ENCODE results near the gene RAP2A.

The RAP2A gene

GRCh38 chr13:97495678-97496077 is 61.7 kb downstream of the RAP2A start:
- DNase-seq (ENCODE audit: low read depth in 2 of 2) = no peak

- no peak for DNase-seq (ENCODE audit: low read depth in 2 of 2)
Observed at GRCh38 chr13:97496511-97496910, 62.5 kb downstream of the RAP2A start.

DNA sequence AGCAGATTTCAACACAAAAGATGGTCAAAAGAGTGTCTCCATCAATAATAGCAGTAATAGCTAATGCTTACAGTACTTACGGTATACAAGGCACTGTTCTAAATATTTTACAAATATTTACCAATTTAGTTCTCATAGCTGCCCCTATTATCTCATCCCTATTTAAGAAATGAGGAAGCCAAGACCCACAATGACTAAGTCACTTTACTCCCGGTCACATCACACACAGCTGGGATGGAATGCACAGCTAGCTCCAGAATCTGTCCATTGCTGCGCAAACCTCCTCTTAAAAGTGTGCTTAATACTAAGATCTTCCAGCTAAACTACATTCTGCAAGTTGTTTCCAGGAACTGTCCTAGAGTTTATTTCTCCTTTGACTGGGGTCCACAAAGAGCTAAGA is 63.4 kb downstream of the RAP2A start:
- DNase-seq (ENCODE audit: low read depth in 2 of 2) = no peak

DNA sequence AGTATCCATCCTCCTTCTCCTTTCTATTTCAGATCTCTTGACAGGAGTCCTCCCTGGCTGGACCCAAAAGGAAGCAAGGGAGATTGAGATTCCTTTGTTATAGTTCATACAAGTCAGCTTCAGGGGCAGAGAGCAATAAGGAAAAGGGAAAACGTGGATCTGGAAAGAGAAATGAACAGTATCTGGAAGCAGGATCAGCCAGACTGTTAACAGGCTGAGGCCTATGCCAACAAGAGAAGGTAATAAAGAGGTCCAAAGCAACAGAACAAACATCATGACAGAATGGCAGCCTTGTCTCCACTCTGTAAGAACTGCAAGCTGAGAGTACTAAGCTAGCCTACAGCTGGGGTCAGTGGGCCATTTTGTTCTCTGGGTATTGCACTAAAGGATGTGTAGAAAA is 64.5 kb downstream of the RAP2A start:
- DNase-seq (ENCODE audit: low read depth in 2 of 2) = no peak

DNA sequence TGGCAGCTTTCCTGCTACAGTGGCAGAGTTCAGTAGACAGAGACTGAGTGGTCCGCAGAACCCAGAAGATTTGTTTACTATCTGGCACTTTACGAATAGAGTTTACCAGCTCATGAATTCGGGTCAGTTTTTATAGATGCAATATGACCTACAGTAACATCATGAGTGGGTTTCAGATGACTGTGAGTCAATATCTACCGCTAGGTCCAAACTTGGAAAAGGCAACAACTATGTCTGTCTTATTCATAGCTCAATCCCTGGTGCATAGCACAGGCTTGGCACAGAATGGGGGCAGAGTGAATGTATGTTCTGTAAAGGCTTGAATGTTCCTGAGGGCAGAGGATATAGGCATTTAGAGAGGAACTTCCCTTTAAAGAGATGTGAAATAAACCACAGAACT is 65.2 kb downstream of the RAP2A start:
- DNase-seq (ENCODE audit: low read depth in 2 of 2) = no peak

GRCh38 chr13:97502181-97502580 is 68.2 kb downstream of the RAP2A start:
- DNase-seq (ENCODE audit: low read depth in 2 of 2) = no peak

DNA sequence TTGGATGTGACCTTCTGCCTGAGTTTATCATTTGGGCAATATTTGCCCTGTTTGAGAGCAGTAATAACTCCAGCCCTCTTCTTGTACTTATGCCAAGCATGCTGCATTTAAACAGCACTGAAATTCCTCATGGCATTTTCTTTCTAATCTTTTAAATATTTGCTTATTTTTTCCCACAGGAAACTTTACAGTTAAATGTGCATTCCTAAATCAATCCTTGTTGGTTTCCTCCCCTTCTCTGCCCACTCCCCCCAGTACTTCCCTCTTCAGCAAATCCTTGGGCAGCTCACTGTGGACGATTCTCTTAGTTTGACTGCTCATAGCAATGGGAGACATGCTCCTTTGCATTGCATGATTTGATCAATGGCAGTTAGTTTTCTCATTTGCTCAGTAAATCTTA is 68.7 kb downstream of the RAP2A start:
- no peak for DNase-seq (ENCODE audit: low read depth in 2 of 2)

DNA sequence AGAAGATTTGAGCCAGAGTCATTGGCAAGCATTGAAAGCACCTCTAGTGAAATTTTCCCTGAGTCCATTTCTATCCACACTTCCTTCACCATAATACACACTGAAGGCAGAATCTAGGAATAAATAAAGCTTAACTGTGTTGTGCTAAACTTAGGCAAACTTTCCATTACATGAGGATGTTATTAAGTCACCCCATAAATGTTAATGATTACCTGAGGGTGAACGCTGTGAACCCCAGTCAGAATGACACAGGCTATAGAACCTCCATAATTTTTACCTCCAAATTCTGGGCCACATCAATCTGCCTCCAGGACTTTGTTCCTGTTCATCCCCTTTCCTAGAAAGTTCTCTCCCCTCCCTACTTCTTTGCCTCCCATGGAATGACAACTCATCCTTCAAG is 71.0 kb downstream of the RAP2A start:
- DNase-seq (ENCODE audit: low read depth in 2 of 2) = no peak

- DNase-seq (ENCODE audit: low read depth in 2 of 2) = no peak
Observed at GRCh38 chr13:97506511-97506910, 72.5 kb downstream of the RAP2A start.

- DNase-seq (ENCODE audit: low read depth in 2 of 2) = no peak
Observed at GRCh38 chr13:97512732-97513131, 78.8 kb downstream of the RAP2A start.

DNA sequence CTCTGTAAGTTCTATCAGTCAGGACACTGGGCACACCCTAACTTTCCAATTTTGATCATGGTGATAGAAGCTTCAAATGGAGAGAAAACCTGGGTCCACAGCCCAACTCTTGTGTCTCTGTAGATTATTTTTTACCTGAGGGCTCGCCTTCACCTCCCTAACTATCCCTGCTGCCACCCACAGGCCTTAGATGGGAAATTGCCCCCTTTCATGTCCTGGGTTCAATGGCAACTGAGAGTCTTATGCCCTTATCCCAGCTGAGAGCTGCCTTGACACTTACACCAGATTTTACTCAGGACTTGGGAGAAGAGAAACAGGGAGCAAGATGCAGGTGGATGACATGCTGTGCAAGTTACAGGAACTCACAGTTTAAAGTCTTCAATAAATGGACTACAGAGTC is 81.7 kb downstream of the RAP2A start:
- DNase-seq (ENCODE audit: low read depth in 2 of 2) = no peak

- no peak for DNase-seq (ENCODE audit: low read depth in 2 of 2)
Observed at GRCh38 chr13:97517967-97518366, 84.0 kb downstream of the RAP2A start.
